Esophagus muscularis mucosa (tissue), 4 donors: ENCODE results near the gene TRMT1. TPM values are rescaled to one million over a fixed set of nuclear protein-coding genes. Genes with fewer than 3 reads are reported as not detected.

Experiments
- DNase-seq: peaks from one replicate; pipeline ENCODE4 v3.0.0-alpha.2; 2017; ENCODE audit errors: extremely low spot score
- H3K27ac ChIP-seq, 4 donors: fragments of 200-600 bp; sonication (generic); replicated peaks in 1 of 4; 1 replicate in 3 of 4; 2 replicates in 1 of 4; pipeline ENCODE4 v1.5.1; 2016 to 2019; ENCODE audit warnings: mild to moderate bottlenecking in 1 of 4
- H3K27me3 ChIP-seq, 4 donors: fragments of 200-600 bp; sonication (generic); one replicate each; pipeline versions ENCODE4 v1.5.1 to v1.6.0; 2016 to 2019
- H3K36me3 ChIP-seq, 4 donors: fragments of 200-600 bp; sonication (generic); one replicate each; pipeline ENCODE4 v1.5.1; 2016 to 2019
- H3K4me1 ChIP-seq, 4 donors: fragments of 200-600 bp; sonication (generic); one replicate each; pipeline ENCODE4 v1.5.1; 2016 to 2019
- H3K4me3 ChIP-seq, 4 donors: fragments of 200-600 bp; sonication (generic); 1 replicate in 2 of 4; 2 replicates in 2 of 4; pipeline ENCODE4 v1.5.1; 2016 to 2019; ENCODE audit warnings: mild to moderate bottlenecking in 4 of 4, moderate library complexity in 1 of 4
- H3K9me3 ChIP-seq, 4 donors: fragments of 200-600 bp; sonication (generic); 1 replicate in 3 of 4; 2 replicates in 1 of 4; pipeline ENCODE4 v1.5.1; 2016 to 2019
- EP300 ChIP-seq: sonication (generic); formaldehyde crosslinking; IDR thresholded peaks from one replicate; pipeline ENCODE4 v1.6.1; 2017; ENCODE audit warnings: antibody characterized with exemption
- POLR2A ChIP-seq: fragments of 450-650 bp; IDR thresholded peaks from one replicate; pipeline ENCODE4 v1.6.1; 2017; ENCODE audit warnings: antibody characterized with exemption, moderate library complexity, mild to moderate bottlenecking, low read depth
- POLR2AphosphoS5 ChIP-seq, 2 donors: sonication (generic); formaldehyde crosslinking; IDR thresholded peaks; one replicate each; pipeline ENCODE4 v1.6.1; 2017; ENCODE audit warnings: antibody characterized with exemption in 2 of 2
- WGBS: methylation state at CpG from one replicate; pipeline ENCODE4 v1.1.5; 2018; 5-methylcytosine and 5-hydroxymethylcytosine counted together
- intact Hi-C: fragments of 100-400 bp; cut with DNase I; formaldehyde crosslinking; loops from one replicate; pipeline ENCODE4 v1.15.1; 2023
- total RNA-seq, 4 donors: library from RNA; depleted of rRNA; stranded (reverse); fragments of >200 nt; gene quantifications; one replicate each; pipeline versions ENCODE4 v1.1.0 to v1.2.1, GENCODE V29; 2016
- TF ChIP-seq, protein P1 (sequence below), 3 experiments: fragments of 200-600 bp in 2 of 3; fragments of 450-650 bp in 1 of 3; sonication (generic) in 2 of 3; IDR thresholded peaks; one replicate each; pipeline ENCODE4 v1.5.1; 2017 to 2019; ENCODE audit warnings: antibody characterized with exemption in 3 of 3, mild to moderate bottlenecking in 2 of 3, moderate library complexity in 1 of 3

Gene TRMT1
- total RNA-seq, 4 donors from 2014 or later: 21.4 to 27.6 (median 26.9) TPM

DNA sequence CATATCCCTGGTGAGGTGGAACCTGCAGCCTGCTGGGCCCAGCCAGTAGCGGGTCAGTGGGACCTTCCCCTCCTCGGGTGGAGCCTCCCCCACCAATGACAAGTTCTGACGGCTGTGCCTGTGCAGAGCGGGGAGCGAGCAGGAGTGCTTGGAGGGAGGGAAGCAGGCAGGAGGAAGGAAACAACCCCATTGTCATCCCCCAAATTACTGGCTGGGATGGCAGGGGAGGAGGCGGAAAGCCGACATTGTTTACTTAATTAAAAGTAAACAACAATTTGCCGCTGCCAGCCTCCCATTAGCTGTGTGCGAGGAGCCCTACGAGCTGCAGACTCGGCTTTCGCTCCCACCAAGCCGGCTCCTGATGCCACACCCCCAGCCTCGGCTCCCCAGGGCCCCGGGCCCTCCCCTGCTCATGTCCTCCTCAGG is 59.4 kb downstream of the TRMT1 start:
- Histone ChIP-seq H3K4me1 (peaks cover 99 to 100% (median 100%) of the 10 kb centered on the region in 4 donors), H3K27me3 (no peaks in the 10 kb centered on the region), H3K9me3 (no peaks in the 10 kb centered on the region), H3K27ac (peak overlapping the region; percentile 97 to 98 (median 98)), H3K4me3 (peak overlapping the region in 1 of 4 donors; percentile 10), H3K36me3 (no peaks in the 10 kb centered on the region)
- 26% methylated on average over 15 of the region's 15 CpGs for WGBS
- DNase-seq: no peak
- no peak for TF ChIP-seq POLR2A
- TF ChIP-seq EP300: no peak
- intact Hi-C loops: no loop called here

- 23% methylated on average over 11 of the region's 17 CpGs for WGBS
- intact Hi-C loops: no loop called here
- TF ChIP-seq, protein P1, sequence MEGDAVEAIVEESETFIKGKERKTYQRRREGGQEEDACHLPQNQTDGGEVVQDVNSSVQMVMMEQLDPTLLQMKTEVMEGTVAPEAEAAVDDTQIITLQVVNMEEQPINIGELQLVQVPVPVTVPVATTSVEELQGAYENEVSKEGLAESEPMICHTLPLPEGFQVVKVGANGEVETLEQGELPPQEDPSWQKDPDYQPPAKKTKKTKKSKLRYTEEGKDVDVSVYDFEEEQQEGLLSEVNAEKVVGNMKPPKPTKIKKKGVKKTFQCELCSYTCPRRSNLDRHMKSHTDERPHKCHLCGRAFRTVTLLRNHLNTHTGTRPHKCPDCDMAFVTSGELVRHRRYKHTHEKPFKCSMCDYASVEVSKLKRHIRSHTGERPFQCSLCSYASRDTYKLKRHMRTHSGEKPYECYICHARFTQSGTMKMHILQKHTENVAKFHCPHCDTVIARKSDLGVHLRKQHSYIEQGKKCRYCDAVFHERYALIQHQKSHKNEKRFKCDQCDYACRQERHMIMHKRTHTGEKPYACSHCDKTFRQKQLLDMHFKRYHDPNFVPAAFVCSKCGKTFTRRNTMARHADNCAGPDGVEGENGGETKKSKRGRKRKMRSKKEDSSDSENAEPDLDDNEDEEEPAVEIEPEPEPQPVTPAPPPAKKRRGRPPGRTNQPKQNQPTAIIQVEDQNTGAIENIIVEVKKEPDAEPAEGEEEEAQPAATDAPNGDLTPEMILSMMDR (IDR thresholded peaks at IDR 0.05): no peak
- TF ChIP-seq POLR2AphosphoS5 (IDR thresholded peaks at IDR 0.05): peak; percentile 55 to 81
- TF ChIP-seq POLR2A: no peak
- TF ChIP-seq EP300: no peak
- no peaks in the 10 kb centered on the region for H3K27me3 ChIP-seq
- peak overlapping the region; percentile 97 to 98 (median 98) for H3K27ac ChIP-seq
- H3K36me3 ChIP-seq: no peaks in the 10 kb centered on the region
- peak overlapping the region; percentile 32 to 45 (median 34) for H3K4me3 ChIP-seq
- no peak for DNase-seq
- peaks cover 100% of the 10 kb centered on the region in 4 donors for H3K4me1 ChIP-seq
- no peaks in the 10 kb centered on the region for H3K9me3 ChIP-seq
These were observed 60.4 kb downstream of the TRMT1 start for GRCh38 chr19:13056052-13056660.

- intact Hi-C loops: no loop called here
- DNase-seq: no peak
- Histone ChIP-seq H3K4me3 (peak overlapping the region; percentile 32 to 45 (median 34)), H3K27ac (peak overlapping the region; percentile 97 to 98 (median 98)), H3K4me1 (peaks cover 100% of the 10 kb centered on the region in 4 donors), H3K9me3 (no peaks in the 10 kb centered on the region), H3K36me3 (no peaks in the 10 kb centered on the region), H3K27me3 (no peaks in the 10 kb centered on the region)
- TF ChIP-seq, protein P1 (IDR thresholded peaks at IDR 0.05): peak in 2 of 3 experiments; percentile 7 to 10
- no peak for TF ChIP-seq EP300
- peak; percentile 65 to 68 for TF ChIP-seq POLR2AphosphoS5 (IDR thresholded peaks at IDR 0.05)
- 14% methylated on average over 19 of the region's 29 CpGs for WGBS
These were observed 61.1 kb downstream of the TRMT1 start for GRCh38 chr19:13055213-13056051.

Other genes starting within 250 kb of the TRMT1 start
- 10 to 100 TPM; 26.6 to 37.4 (median 31.2) TPM for gene DNASE2, start 235.3 kb downstream of the TRMT1 start, total RNA-seq
- gene KLF1, start 229.5 kb downstream of the TRMT1 start, total RNA-seq: not detected
- gene GCDH, start 225.6 kb downstream of the TRMT1 start, total RNA-seq: 10 to 100 TPM; 36.1 to 63.6 (median 52.9) TPM
- gene SYCE2, start 197.4 kb downstream of the TRMT1 start, total RNA-seq: under 1 TPM in 1 of 4 donors, not detected in 3; 0.97 TPM
- 10 to 100 TPM; 21.6 to 49.2 (median 35.8) TPM for gene FARSA, start 183.0 kb downstream of the TRMT1 start, total RNA-seq
- gene CALR, start 178.1 kb downstream of the TRMT1 start, total RNA-seq: 100 to 1,000 TPM; 200 to 300 (median 270) TPM
- gene RAD23A, start 170.9 kb downstream of the TRMT1 start, total RNA-seq: 100 to 1,000 TPM; 138 to 218 (median 181) TPM
- 10 to 100 TPM; 33.0 to 60.1 (median 49.3) TPM for gene GADD45GIP1, start 159.5 kb downstream of the TRMT1 start, total RNA-seq
- under 1 TPM in 3 of 4 donors, not detected in 1; 0.19 to 0.83 (median 0.29) TPM for gene DAND5, start 147.2 kb downstream of the TRMT1 start, total RNA-seq
- gene NFIX, start 121.3 kb downstream of the TRMT1 start, total RNA-seq: 100 to 1,000 TPM in 1 of 4 donors, 10 to 100 TPM in 3; 56.0 to 154 (median 79.4) TPM
- 10 to 100 TPM; 11.9 to 20.2 (median 17.0) TPM for gene LYL1, start 13.9 kb downstream of the TRMT1 start, total RNA-seq
- gene NACC1, start 1.5 kb upstream of the TRMT1 start, total RNA-seq: 10 to 100 TPM; 24.5 to 61.6 (median 29.6) TPM
- gene STX10, start 33.6 kb upstream of the TRMT1 start, total RNA-seq: 10 to 100 TPM; 50.2 to 62.6 (median 56.6) TPM
- 100 to 1,000 TPM in 1 of 4 donors, 10 to 100 TPM in 3; 29.1 to 144 (median 62.3) TPM for gene IER2, start 33.7 kb upstream of the TRMT1 start, total RNA-seq